T-cell (primary cell): ENCODE data around the gene VPS8. TPM values are rescaled to one million over a fixed set of nuclear protein-coding genes. Genes with fewer than 3 reads are reported as not detected.

Experiments
- ATAC-seq, 4 experiments: fragments of 200-7000 bp in 3 of 4; fragments of 150-1000 bp in 1 of 4; cut with Tn5 transposase; replicated peaks in 1 of 4; 1 replicate in 3 of 4; 2 replicates in 1 of 4; pipeline ENCODE4 v1.10.0; 2021; ENCODE audit warnings: moderate library complexity in 3 of 4, mild to moderate bottlenecking in 2 of 4, moderate number of reproducible peaks in 1 of 4
- CTCF ChIA-PET, 2 donors: fragments of 300-600 bp; sonication (Branson Sonifier 250); formaldehyde crosslinking; loops; one replicate each; lab custom pipeline; 2022; ENCODE audit warnings: antibody characterized with exemption in 2 of 2; lab: Charles Lee
- POLR2A ChIA-PET, 2 donors: fragments of 300-600 bp; sonication (Branson Sonifier 250); formaldehyde crosslinking; loops; one replicate each; lab custom pipeline; 2022; ENCODE audit warnings: antibody characterized with exemption in 2 of 2; lab: Charles Lee
- DNase-seq, 35 experiments: peaks; one replicate each; pipeline versions ENCODE4 v3.0.0 to v3.0.0-alpha.2; 2013 to 2023
- H3K27ac ChIP-seq: one replicate; pipeline ENCODE4 v1.5.1; 2013; ENCODE audit warnings: low read length
- H3K27me3 ChIP-seq, 2 experiments: replicated peaks in 1 of 2; 1 replicate in 1 of 2; 2 replicates in 1 of 2; pipeline versions ENCODE4 v1.6.1 to v1.7.0; 2013; ENCODE audit warnings: low read length in 1 of 2, mixed read lengths in 1 of 2; ENCODE audit not compliant: control insufficient read depth in 2 of 2, insufficient read depth in 2 of 2; ENCODE audit errors: extremely low read depth in 1 of 2
- H3K36me3 ChIP-seq, 2 donors: 1 replicate in 1 of 2; 2 replicates in 1 of 2; pipeline versions ENCODE4 v1.6.1 to v1.7.0; 2013; ENCODE audit warnings: low read length in 1 of 2; ENCODE audit not compliant: control insufficient read depth in 2 of 2, insufficient read depth in 1 of 2; ENCODE audit errors: extremely low read depth in 1 of 2
- H3K4me1 ChIP-seq, 2 experiments: 1 replicate in 1 of 2; 2 replicates in 1 of 2; pipeline versions ENCODE4 v1.6.1 to v1.7.0; 2013; ENCODE audit warnings: low read length in 2 of 2, mixed read lengths in 1 of 2; ENCODE audit not compliant: insufficient read depth in 2 of 2, control insufficient read depth in 1 of 2; ENCODE audit errors: extremely low read depth in 1 of 2
- H3K4me3 ChIP-seq, 2 donors: 1 replicate in 1 of 2; 2 replicates in 1 of 2; pipeline versions ENCODE4 v1.5.1 to v1.7.0; 2013; ENCODE audit warnings: mild to moderate bottlenecking in 2 of 2, low read length in 1 of 2, moderate library complexity in 1 of 2; ENCODE audit not compliant: control insufficient read depth in 1 of 2; ENCODE audit errors: extremely low read depth in 1 of 2
- H3K9me3 ChIP-seq: 2 replicates; pipeline ENCODE4 v1.7.0; 2013
- H3K27ac Mint-ChIP-seq, 2 donors: one replicate each; pipeline ENCODE4 v1.8.0; 2020 to 2021; ENCODE audit warnings: mild to moderate bottlenecking in 2 of 2, mixed read lengths in 2 of 2
- H3K27me3 Mint-ChIP-seq, 2 donors: one replicate each; pipeline ENCODE4 v1.8.0; 2021 to 2022; ENCODE audit warnings: mixed read lengths in 2 of 2
- H3K36me3 Mint-ChIP-seq: one replicate; pipeline ENCODE4 v1.8.0; 2021; ENCODE audit warnings: mixed read lengths
- H3K4me1 Mint-ChIP-seq, 3 donors: one replicate each; pipeline ENCODE4 v1.8.0; 2020 to 2022; ENCODE audit warnings: mixed read lengths in 3 of 3, mild to moderate bottlenecking in 1 of 3
- H3K4me3 Mint-ChIP-seq, 3 donors: one replicate each; pipeline ENCODE4 v1.8.0; 2020 to 2022; ENCODE audit warnings: mild to moderate bottlenecking in 3 of 3, mixed read lengths in 3 of 3, moderate library complexity in 3 of 3
- H3K9me3 Mint-ChIP-seq, 3 donors: one replicate each; pipeline ENCODE4 v1.8.0; 2020 to 2022; ENCODE audit warnings: mixed read lengths in 3 of 3
- WGBS: methylation state at CpG from one replicate; pipeline ENCODE4 v1.1.5; 2013; ENCODE audit warnings: missing lambda C conversion rate; ENCODE audit not compliant: insufficient coverage; 5-methylcytosine and 5-hydroxymethylcytosine counted together
- total RNA-seq, 35 experiments: library from RNA in 6 of 35; stranded (reverse) in 6 of 35; fragments of 120-200 nt in 1 of 35; gene quantifications; one replicate each; pipeline versions ENCODE4 v1.2.1 to v1.2.4 and lab custom pipeline; 2013 to 2026

The VPS8 gene
- total RNA-seq, 5 donors from 2014 or later (not counting 1 experiment from before 2014, with no cell fraction given): 59.2 to 95.6 (median 71.0) TPM

DNA sequence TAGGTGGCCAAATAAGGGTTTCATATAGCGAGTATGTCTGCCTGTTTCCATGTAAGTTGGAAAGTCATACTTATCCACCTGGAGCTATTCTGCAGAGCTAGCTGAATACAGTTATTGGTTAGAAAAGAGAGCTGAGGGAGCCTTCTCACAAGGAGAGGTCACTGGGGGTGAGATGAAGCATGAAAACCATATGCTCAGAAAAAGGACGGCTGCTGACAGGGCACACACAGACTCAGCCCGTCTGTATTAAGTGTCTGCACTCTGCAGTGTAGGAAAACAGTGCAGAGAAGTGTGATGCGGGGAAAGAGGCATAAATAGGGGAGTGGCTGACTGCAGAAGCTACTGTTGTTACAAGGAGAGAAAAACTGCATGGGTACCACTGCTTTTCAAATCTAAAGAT lies 282.7 kb downstream of the VPS8 start:
- Histone ChIP-seq H3K27me3 (peaks cover 0 to 10% of the 10 kb centered on the region in 2 experiments), H3K36me3 (no peaks in the 10 kb centered on the region), H3K4me1 (no peaks in the 10 kb centered on the region), H3K27ac (no peak overlapping the region), H3K9me3 (no peaks in the 10 kb centered on the region), H3K4me3 (no peak overlapping the region)
- ChIA-PET POLR2A (no interaction called here), CTCF (interaction anchor here in 1 of 2 donors (0.7 kb wide), 1 partner anchor 723 kb away, joined by 3 read pairs; no protein-coding TSS in a partner anchor)
- Mint-ChIP-seq H3K27me3 (peaks cover 32 to 33% of the 10 kb centered on the region in 2 donors), H3K9me3 (no peaks in the 10 kb centered on the region), H3K36me3 (no peaks in the 10 kb centered on the region), H3K4me1 (no peaks in the 10 kb centered on the region), H3K4me3 (no peak overlapping the region), H3K27ac (no peak overlapping the region)
- WGBS: 72% methylated on average over 2 of the region's 4 CpGs
- ATAC-seq (no peak), DNase-seq (no peak)

Other genes starting within 250 kb of the VPS8 start
- 10 to 100 TPM in 4 of 5 donors, 1 to 10 TPM in 1; 8.6 to 17.7 (median 16.1) TPM for gene MAGEF1, start 100.1 kb upstream of the VPS8 start, total RNA-seq